Glutamatergic neuron (in vitro differentiated cells): ENCODE measurements around the gene CSK. TPM values are rescaled to one million over a fixed set of nuclear protein-coding genes. Genes with fewer than 3 reads are reported as not detected.
A peak's percentile ranks its signal among the peaks of the same experiment; 100 is the strongest.

ENCODE experiments used
- DNase-seq: peaks from one replicate; pipeline ENCODE4 v3.0.0; 2022
- H3K27ac Mint-ChIP-seq: one replicate; pipeline ENCODE4 v1.8.0; 2020; ENCODE audit warnings: mild to moderate bottlenecking, mixed read lengths, inconsistent platforms; ENCODE audit not compliant: unreplicated experiment
- H3K27me3 Mint-ChIP-seq: one replicate; pipeline ENCODE4 v1.8.0; 2020; ENCODE audit warnings: mild to moderate bottlenecking, moderate library complexity, mixed read lengths, inconsistent platforms; ENCODE audit not compliant: unreplicated experiment
- H3K36me3 Mint-ChIP-seq: one replicate; pipeline ENCODE4 v1.8.0; 2020; ENCODE audit warnings: mild to moderate bottlenecking, mixed read lengths, inconsistent platforms; ENCODE audit not compliant: unreplicated experiment
- H3K4me1 Mint-ChIP-seq: one replicate; pipeline ENCODE4 v1.8.0; 2020; ENCODE audit warnings: mild to moderate bottlenecking, low read depth, mixed read lengths, inconsistent platforms; ENCODE audit not compliant: unreplicated experiment
- H3K4me3 Mint-ChIP-seq: one replicate; pipeline ENCODE4 v1.8.0; 2020; ENCODE audit warnings: mild to moderate bottlenecking, mixed read lengths, inconsistent platforms; ENCODE audit not compliant: unreplicated experiment
- H3K9me3 Mint-ChIP-seq: one replicate; pipeline ENCODE4 v1.8.0; 2020; ENCODE audit warnings: mild to moderate bottlenecking, moderate library complexity, mixed read lengths, inconsistent platforms; ENCODE audit not compliant: unreplicated experiment
- total RNA-seq: library from RNA; stranded (reverse); fragmentation: NEBNext Ultra II Directional; extraction: Animal tissue kit (Norgen Biotek cat#: 25700); gene quantifications from one replicate; pipeline ENCODE4 v1.2.1, GENCODE V29; 2021; ENCODE audit not compliant: unreplicated experiment
- TF ChIP-seq, protein P1 (sequence below): fragments of 200-600 bp; sonication (generic); IDR thresholded peaks from one replicate; pipeline ENCODE4 v1.5.0; 2021; ENCODE audit not compliant: partially characterized antibody, unreplicated experiment

The CSK gene
- total RNA-seq, 1 donor from 2014 or later: 72.6 TPM

DNA sequence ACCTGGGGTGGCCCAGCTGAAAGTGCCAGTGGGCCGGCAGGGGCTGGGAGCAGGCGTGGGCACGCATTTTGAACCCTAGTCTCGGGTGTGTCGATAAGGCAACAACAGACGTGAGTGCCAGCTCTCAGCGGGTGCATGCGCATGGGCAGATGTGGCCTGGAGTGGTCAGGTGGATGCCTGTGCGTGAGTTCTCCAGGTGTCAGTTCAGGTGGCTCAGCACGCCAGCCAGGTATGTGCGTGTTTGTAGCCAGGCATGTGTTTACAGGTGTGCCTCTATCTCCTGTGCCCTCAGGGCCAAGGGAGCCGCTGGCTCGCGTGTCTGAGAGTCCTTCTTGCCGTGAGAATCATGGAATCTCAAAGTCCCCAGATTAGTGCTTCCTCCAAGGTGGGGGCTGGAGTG is 18.5 kb upstream of the CSK start:
- Mint-ChIP-seq H3K27me3 (no peaks in the 10 kb centered on the region), H3K4me3 (no peak overlapping the region), H3K9me3 (no peaks in the 10 kb centered on the region), H3K4me1 (peaks cover 3% of the 10 kb centered on the region), H3K36me3 (no peaks in the 10 kb centered on the region), H3K27ac (no peak overlapping the region)
- no peak for DNase-seq
- TF ChIP-seq, protein P1, sequence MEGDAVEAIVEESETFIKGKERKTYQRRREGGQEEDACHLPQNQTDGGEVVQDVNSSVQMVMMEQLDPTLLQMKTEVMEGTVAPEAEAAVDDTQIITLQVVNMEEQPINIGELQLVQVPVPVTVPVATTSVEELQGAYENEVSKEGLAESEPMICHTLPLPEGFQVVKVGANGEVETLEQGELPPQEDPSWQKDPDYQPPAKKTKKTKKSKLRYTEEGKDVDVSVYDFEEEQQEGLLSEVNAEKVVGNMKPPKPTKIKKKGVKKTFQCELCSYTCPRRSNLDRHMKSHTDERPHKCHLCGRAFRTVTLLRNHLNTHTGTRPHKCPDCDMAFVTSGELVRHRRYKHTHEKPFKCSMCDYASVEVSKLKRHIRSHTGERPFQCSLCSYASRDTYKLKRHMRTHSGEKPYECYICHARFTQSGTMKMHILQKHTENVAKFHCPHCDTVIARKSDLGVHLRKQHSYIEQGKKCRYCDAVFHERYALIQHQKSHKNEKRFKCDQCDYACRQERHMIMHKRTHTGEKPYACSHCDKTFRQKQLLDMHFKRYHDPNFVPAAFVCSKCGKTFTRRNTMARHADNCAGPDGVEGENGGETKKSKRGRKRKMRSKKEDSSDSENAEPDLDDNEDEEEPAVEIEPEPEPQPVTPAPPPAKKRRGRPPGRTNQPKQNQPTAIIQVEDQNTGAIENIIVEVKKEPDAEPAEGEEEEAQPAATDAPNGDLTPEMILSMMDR: no peak

DNA sequence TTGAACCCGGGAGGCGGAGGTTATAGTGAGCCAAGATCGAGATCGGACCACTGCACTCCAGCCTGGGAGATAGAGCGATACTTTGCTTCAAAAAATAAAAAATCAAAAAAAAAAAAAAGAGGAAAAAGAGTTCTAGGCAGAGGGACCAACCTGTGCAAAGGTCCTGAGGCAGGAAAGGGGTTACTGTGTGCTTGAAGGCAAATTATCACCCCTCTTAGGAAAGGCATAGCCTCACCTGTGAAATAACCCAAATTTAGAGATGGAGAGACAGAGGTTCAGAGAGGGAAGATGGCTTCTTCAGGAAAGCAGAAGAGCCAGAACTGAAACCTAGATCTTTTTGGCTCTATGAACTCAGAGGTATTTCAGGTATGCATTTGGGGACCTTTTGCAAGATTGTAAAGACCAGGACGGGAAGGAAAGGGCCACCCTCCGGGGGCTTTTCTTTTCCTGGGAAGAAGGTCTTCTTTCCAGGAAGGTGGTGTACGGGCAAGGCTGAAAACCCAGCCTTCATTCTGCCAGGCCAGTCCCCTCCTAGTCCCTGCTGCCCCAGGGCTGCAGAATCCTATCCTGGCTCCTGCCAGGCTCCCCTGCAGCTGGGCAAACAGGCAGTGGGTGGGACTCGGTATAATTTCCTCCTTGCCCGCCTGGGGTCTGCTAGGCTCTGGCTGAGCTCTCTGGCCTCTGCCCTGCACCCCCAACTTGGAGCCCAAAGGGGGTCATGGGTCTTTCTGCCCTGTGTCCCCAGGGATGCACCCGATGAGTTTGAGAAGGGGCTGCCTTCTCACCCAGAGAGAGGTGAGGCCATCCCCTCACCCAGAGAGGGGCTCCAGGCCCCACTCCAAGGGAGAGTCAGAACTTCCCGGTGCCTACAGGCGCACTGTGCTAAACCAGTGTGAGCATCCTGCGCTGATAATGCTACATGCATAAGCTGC is 14.4 kb upstream of the CSK start:
- Mint-ChIP-seq H3K9me3 (no peaks in the 10 kb centered on the region), H3K4me3 (no peak overlapping the region), H3K27me3 (peaks cover 3% of the 10 kb centered on the region), H3K27ac (no peak overlapping the region), H3K4me1 (peaks cover 4% of the 10 kb centered on the region), H3K36me3 (no peaks in the 10 kb centered on the region)
- TF ChIP-seq, protein P1: no peak
- DNase-seq: no peak

DNA sequence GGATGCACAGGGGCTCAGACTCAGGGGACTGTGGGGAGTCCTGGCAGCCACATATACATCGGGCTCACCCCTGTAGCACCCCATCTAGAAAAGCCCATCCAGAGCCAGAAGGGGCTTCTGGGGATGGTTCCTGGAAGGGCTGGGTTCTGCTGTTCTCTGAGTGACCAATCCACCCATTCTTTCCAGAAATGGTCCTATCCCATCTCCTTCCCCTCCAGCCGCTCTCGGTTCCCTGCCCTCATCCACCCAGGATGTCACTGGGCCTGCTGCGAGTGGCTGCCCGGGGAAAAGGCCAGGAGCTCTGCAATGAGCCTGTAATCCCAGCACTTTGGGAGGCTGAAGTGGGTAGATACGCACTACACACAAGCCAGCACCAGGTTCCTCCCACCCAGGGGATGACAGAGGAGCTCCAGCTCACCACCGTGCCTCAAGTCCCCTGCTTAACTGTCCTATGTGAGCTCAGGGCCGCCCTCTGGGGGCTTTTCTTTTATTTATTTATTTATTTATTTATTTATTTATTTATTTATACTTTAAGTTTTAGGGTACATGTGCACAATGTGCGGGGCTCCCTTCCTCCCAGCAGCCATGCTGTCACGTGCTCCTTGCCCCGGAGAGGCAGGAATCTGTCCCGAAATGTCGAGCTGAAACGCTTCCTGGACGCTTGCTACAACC is 13.6 kb upstream of the CSK start:
- DNase-seq: no peak

DNA sequence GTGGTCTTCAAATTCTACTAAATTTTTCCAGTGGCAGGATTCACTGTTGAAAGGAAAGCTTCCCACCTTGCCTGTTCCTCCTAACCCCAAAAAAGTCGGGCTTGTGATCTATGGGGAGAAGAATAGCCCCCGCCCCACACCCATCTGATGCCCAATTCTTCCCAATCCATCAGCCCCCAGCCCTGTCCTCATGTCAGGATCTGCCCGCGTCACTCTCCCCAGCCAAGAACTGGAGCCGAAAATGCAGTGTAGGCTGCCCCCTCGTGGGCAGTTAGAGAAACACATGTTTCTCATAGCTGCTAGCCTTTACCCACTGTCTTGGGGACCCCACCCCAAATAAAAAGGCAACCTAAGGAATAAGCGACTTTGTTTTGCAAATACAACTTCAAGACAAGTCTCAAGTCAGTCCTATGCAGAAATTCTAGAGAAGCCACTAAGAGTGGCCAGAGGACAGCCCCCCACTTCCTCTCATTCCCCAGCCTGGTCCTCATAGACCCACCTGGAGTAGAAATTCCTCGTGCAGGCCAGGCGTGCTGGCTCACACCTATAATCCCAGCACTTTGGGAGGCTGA is 13.0 kb upstream of the CSK start:
- peaks cover 5% of the 10 kb centered on the region for H3K27me3 Mint-ChIP-seq
- no peaks in the 10 kb centered on the region for H3K36me3 Mint-ChIP-seq
- H3K27ac Mint-ChIP-seq: no peak overlapping the region
- peaks cover 4% of the 10 kb centered on the region for H3K4me1 Mint-ChIP-seq
- TF ChIP-seq, protein P1: peak; percentile 94
- peak overlapping the region; percentile 17 for H3K4me3 Mint-ChIP-seq
- no peaks in the 10 kb centered on the region for H3K9me3 Mint-ChIP-seq
- DNase-seq: peak; percentile 80

More for the DNA sequence above, 13.6 kb upstream of the CSK start:
- no peak overlapping the region for H3K27ac Mint-ChIP-seq
- peak overlapping the region; percentile 17 for H3K4me3 Mint-ChIP-seq
- H3K36me3 Mint-ChIP-seq: no peaks in the 10 kb centered on the region
- peaks cover 4% of the 10 kb centered on the region for H3K4me1 Mint-ChIP-seq
- H3K9me3 Mint-ChIP-seq: no peaks in the 10 kb centered on the region
- H3K27me3 Mint-ChIP-seq: peaks cover 5% of the 10 kb centered on the region
- TF ChIP-seq, protein P1: no peak
